Measurements from ENCODE around the gene PLA2G1B. TPM values are rescaled to one million over a fixed set of nuclear protein-coding genes. Genes with fewer than 3 reads are reported as not detected.

PLA2G1B gene
- total and polyA plus RNA-seq, 5 donors = not detected

GRCh38 chr12:120321382-120322202 is 6.0 kb downstream of the PLA2G1B start:
- ATAC-seq = no peak
- Histone ChIP-seq H3K27me3 (ENCODE audit: control insufficient read depth, insufficient read depth) (no peaks in the 10 kb centered on the region), H3K9me3 (ENCODE audit: control insufficient read depth, low read length) (no peaks in the 10 kb centered on the region), H3K27ac (ENCODE audit: low read length) (no peak overlapping the region), H3K4me1 (ENCODE audit: control insufficient read depth, insufficient read depth, low read length) (peaks cover 2% of the 10 kb centered on the region), H3K4me3 (ENCODE audit: low read length) (no peak overlapping the region)
- WGBS = 81% methylated on average over 13 of the region's 13 CpGs
- intact Hi-C loops (cut with DNase I) = no loop called here
- no peak for DNase-seq

- H3K9me3 ChIP-seq (ENCODE audit: control insufficient read depth, low read length) = no peaks in the 10 kb centered on the region
- WGBS = 1% methylated on average over 42 of the region's 42 CpGs
- intact Hi-C loops (cut with DNase I) = no loop called here
- ATAC-seq (peak; percentile 100), DNase-seq (peak; percentile 100)
- H3K27ac ChIP-seq (ENCODE audit: low read length) = peak overlapping the region; percentile 76
- peak overlapping the region; percentile 61 for H3K4me3 ChIP-seq (ENCODE audit: low read length)
- H3K4me1 ChIP-seq (ENCODE audit: control insufficient read depth, insufficient read depth, low read length) = peaks cover 2% of the 10 kb centered on the region
- no peaks in the 10 kb centered on the region for H3K27me3 ChIP-seq (ENCODE audit: control insufficient read depth, insufficient read depth)
Observed at GRCh38 chr12:120317224-120318105, 10.1 kb downstream of the PLA2G1B start.

- DNase-seq (no peak), ATAC-seq (no peak)
- Histone ChIP-seq H3K9me3 (ENCODE audit: control insufficient read depth, low read length) (no peaks in the 10 kb centered on the region), H3K4me3 (ENCODE audit: low read length) (peak overlapping the region; percentile 61), H3K27me3 (ENCODE audit: control insufficient read depth, insufficient read depth) (no peaks in the 10 kb centered on the region), H3K4me1 (ENCODE audit: control insufficient read depth, insufficient read depth, low read length) (peaks cover 2% of the 10 kb centered on the region), H3K27ac (ENCODE audit: low read length) (peak overlapping the region; percentile 76)
- WGBS = 48% methylated on average over 9 of the region's 9 CpGs
- intact Hi-C loops (cut with DNase I) = no loop called here
Observed at GRCh38 chr12:120316798-120317223, 10.8 kb downstream of the PLA2G1B start.

- peaks cover 2% of the 10 kb centered on the region for H3K4me1 ChIP-seq (ENCODE audit: control insufficient read depth, insufficient read depth, low read length)
- H3K27me3 ChIP-seq (ENCODE audit: control insufficient read depth, insufficient read depth) = no peaks in the 10 kb centered on the region
- intact Hi-C loops (cut with DNase I) = no loop called here
- DNase-seq (no peak), ATAC-seq (no peak)
- no peak overlapping the region for H3K4me3 ChIP-seq (ENCODE audit: low read length)
- no peaks in the 10 kb centered on the region for H3K9me3 ChIP-seq (ENCODE audit: control insufficient read depth, low read length)
- H3K27ac ChIP-seq (ENCODE audit: low read length) = no peak overlapping the region
- WGBS = 51% methylated on average over 5 of the region's 5 CpGs
Observed at GRCh38 chr12:120314220-120314619, 13.4 kb downstream of the PLA2G1B start.

GRCh38 chr12:120301962-120302815 is 25.4 kb downstream of the PLA2G1B start, which contains the start of gene SIRT4:
TSS of gene SIRT4 (plus strand) at chr12:120302321. CDS start at chr12:120303562, 1,241 bp downstream.
- Histone ChIP-seq H3K27me3 (ENCODE audit: control insufficient read depth, insufficient read depth) (no peaks in the 10 kb centered on the region), H3K4me3 (ENCODE audit: low read length) (peak within 1 kb of the TSS; percentile 93), H3K27ac (ENCODE audit: low read length) (peak within 1 kb of the TSS; percentile 86), H3K9me3 (ENCODE audit: control insufficient read depth, low read length) (no peaks in the 10 kb centered on the region), H3K4me1 (ENCODE audit: control insufficient read depth, insufficient read depth, low read length) (no peaks in the 10 kb centered on the region)
- intact Hi-C loops (cut with DNase I) = no loop called here
- WGBS = 9% methylated on average over 31 of the region's 31 CpGs
- ATAC-seq = peak; percentile 96 to 97
- peak; percentile 91 to 96 (median 91) for DNase-seq

GRCh38 chr12:120292661-120293531 is 34.7 kb downstream of the PLA2G1B start, which contains the start of gene RNU4-1:
TSS of gene RNU4-1 (minus strand) at chr12:120293237.
- under 1% methylated on average over 29 of the region's 29 CpGs for WGBS
- Histone ChIP-seq H3K4me3 (ENCODE audit: low read length) (peak within 1 kb of the TSS; percentile 57), H3K27me3 (ENCODE audit: control insufficient read depth, insufficient read depth) (no peaks in the 10 kb centered on the region), H3K9me3 (ENCODE audit: control insufficient read depth, low read length) (no peaks in the 10 kb centered on the region), H3K4me1 (ENCODE audit: control insufficient read depth, insufficient read depth, low read length) (no peaks in the 10 kb centered on the region), H3K27ac (ENCODE audit: low read length) (peak within 1 kb of the TSS; percentile 100)
- intact Hi-C loops (cut with DNase I) = no loop called here
- DNase-seq (peak; percentile 60 to 73 (median 69)), ATAC-seq (peak; percentile 60 to 69)

- Histone ChIP-seq H3K4me3 (ENCODE audit: low read length) (peak overlapping the region; percentile 57), H3K4me1 (ENCODE audit: control insufficient read depth, insufficient read depth, low read length) (no peaks in the 10 kb centered on the region), H3K27ac (ENCODE audit: low read length) (peak overlapping the region; percentile 100), H3K27me3 (ENCODE audit: control insufficient read depth, insufficient read depth) (no peaks in the 10 kb centered on the region), H3K9me3 (ENCODE audit: control insufficient read depth, low read length) (no peaks in the 10 kb centered on the region)
- ATAC-seq (peak; percentile 2), DNase-seq (no peak)
- intact Hi-C loops (cut with DNase I) = no loop called here
- WGBS = under 1% methylated on average over 17 of the region's 17 CpGs
Observed at GRCh38 chr12:120292411-120292660, 35.2 kb downstream of the PLA2G1B start.

GRCh38 chr12:120290609-120291305 is 36.8 kb downstream of the PLA2G1B start:
- 25% methylated on average over 22 of the region's 22 CpGs for WGBS
- H3K4me1 ChIP-seq (ENCODE audit: control insufficient read depth, insufficient read depth, low read length) = no peaks in the 10 kb centered on the region
- intact Hi-C loops (cut with DNase I) = no loop called here
- H3K27ac ChIP-seq (ENCODE audit: low read length) = peak overlapping the region; percentile 71
- no peaks in the 10 kb centered on the region for H3K27me3 ChIP-seq (ENCODE audit: control insufficient read depth, insufficient read depth)
- no peaks in the 10 kb centered on the region for H3K9me3 ChIP-seq (ENCODE audit: control insufficient read depth, low read length)
- ATAC-seq (peak in 1 of 2 donors; percentile 8), DNase-seq (peak in 1 of 3 donors; percentile 46)
- H3K4me3 ChIP-seq (ENCODE audit: low read length) = peak overlapping the region; percentile 26

GRCh38 chr12:120287491-120287890 is 40.1 kb downstream of the PLA2G1B start:
- no peaks in the 10 kb centered on the region for H3K4me1 ChIP-seq (ENCODE audit: control insufficient read depth, insufficient read depth, low read length)
- H3K27ac ChIP-seq (ENCODE audit: low read length) = no peak overlapping the region
- DNase-seq (no peak), ATAC-seq (no peak)
- intact Hi-C loops (cut with DNase I) = no loop called here
- H3K9me3 ChIP-seq (ENCODE audit: control insufficient read depth, low read length) = no peaks in the 10 kb centered on the region
- H3K27me3 ChIP-seq (ENCODE audit: control insufficient read depth, insufficient read depth) = no peaks in the 10 kb centered on the region
- WGBS = 79% methylated on average over 12 of the region's 12 CpGs
- H3K4me3 ChIP-seq (ENCODE audit: low read length) = no peak overlapping the region
